Spleen (tissue), 7 donors: ENCODE results near the gene HIPK3.

Source experiments
- POLR2A ChIP-seq, 3 donors: fragments of 450-650 bp; IDR thresholded peaks; one replicate each; pipeline ENCODE4 v1.5.1; 2017; ENCODE audit warnings: antibody characterized with exemption in 3 of 3, mild to moderate bottlenecking in 1 of 3
- POLR2AphosphoS5 ChIP-seq, 3 donors: sonication (generic); formaldehyde crosslinking; IDR thresholded peaks; one replicate each; pipeline ENCODE4 v1.5.1; 2017; ENCODE audit warnings: antibody characterized with exemption in 3 of 3
- TF ChIP-seq, protein P1 (sequence below), 11 experiments: fragments of 200-600 bp in 7 of 11; fragments of 450-650 bp in 4 of 11; sonication (generic) in 4 of 11; IDR thresholded peaks in 8 of 11; conservative IDR thresholded peaks in 3 of 11; 1 replicate in 7 of 11; 2 replicates in 4 of 11; pipeline versions ENCODE4 v1.4.0 to v1.8.0; 2016 to 2021; ENCODE audit warnings: antibody characterized with exemption in 11 of 11, inconsistent platforms in 4 of 11, mild to moderate bottlenecking in 1 of 11
- donor health status: DM: no; HTN: no; CAD: no; lungs with moderate emphysema.
- donor health status: DM: no; HTN: no; CAD: no.
- donor health status: DM: no; HTN: no; CAD: no.

DNA sequence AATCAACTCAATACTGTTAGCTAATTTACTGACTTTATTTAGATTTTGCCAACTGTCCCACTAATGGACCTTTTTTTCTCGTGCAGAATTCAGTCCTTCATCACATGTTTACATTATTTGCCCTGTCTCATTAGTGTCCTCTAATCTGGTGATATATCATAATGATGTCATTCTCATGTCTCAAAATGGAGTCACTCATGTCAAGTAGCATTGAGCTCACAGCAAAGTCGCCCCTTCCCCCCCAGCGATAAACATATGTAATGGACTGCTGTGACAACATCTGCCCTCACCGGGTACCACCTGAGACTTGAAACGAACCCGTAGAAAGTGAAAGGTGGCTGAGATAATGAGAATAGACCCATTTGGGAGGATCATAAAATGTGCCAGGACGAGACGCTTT lies 37.6 kb downstream of the HIPK3 start:
- TF ChIP-seq, protein P1, sequence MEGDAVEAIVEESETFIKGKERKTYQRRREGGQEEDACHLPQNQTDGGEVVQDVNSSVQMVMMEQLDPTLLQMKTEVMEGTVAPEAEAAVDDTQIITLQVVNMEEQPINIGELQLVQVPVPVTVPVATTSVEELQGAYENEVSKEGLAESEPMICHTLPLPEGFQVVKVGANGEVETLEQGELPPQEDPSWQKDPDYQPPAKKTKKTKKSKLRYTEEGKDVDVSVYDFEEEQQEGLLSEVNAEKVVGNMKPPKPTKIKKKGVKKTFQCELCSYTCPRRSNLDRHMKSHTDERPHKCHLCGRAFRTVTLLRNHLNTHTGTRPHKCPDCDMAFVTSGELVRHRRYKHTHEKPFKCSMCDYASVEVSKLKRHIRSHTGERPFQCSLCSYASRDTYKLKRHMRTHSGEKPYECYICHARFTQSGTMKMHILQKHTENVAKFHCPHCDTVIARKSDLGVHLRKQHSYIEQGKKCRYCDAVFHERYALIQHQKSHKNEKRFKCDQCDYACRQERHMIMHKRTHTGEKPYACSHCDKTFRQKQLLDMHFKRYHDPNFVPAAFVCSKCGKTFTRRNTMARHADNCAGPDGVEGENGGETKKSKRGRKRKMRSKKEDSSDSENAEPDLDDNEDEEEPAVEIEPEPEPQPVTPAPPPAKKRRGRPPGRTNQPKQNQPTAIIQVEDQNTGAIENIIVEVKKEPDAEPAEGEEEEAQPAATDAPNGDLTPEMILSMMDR (IDR thresholded peaks at IDR 0.05 in 8 of 11, conservative IDR thresholded peaks at IDR 0.05 in 3 of 11), result no peak
- TF ChIP-seq POLR2AphosphoS5 (IDR thresholded peaks at IDR 0.05) (no peak), POLR2A (IDR thresholded peaks at IDR 0.05) (no peak)
